Measurements from ENCODE around the gene ITK. TPM values are rescaled to one million over a fixed set of nuclear protein-coding genes. Genes with fewer than 3 reads are reported as not detected.
A peak's percentile ranks its signal among the peaks of the same experiment; 100 is the strongest.

Gene ITK
- total and polyA plus RNA-seq, 10 donors = 5.6 to 81.1 (median 39.9) TPM

GRCh38 chr5:157275403-157275802 is 94.8 kb downstream of the ITK start:
- Histone ChIP-seq H3K9me3 (no peaks in the 10 kb centered on the region), H3K4me3 (no peak overlapping the region), H3K4me1 (peaks cover 7 to 100% (median 82%) of the 10 kb centered on the region in 6 donors), H3K27me3 (replicated peaks in 1 of 7) (no peaks in the 10 kb centered on the region), H3K27ac (peak overlapping the region in 4 of 8 donors; percentile 3 to 99 (median 67)), H3K36me3 (no peaks in the 10 kb centered on the region)
- WGBS, 5 donors = 83 to 96% (median 94%) methylated on average over 1 of the region's 1 CpG
- intact Hi-C loops (cut with DNase I; ENCODE audit: low total_unique reads) = no loop called here
- TF ChIP-seq POLR2A (IDR thresholded peaks at IDR 0.05) (no peak), POLR2AphosphoS5 (IDR thresholded peaks at IDR 0.05) (no peak), CTCF (IDR thresholded peaks at IDR 0.05 in 8 of 11, conservative IDR thresholded peaks at IDR 0.05 in 3 of 11) (no peak)
- DNase-seq = no peak

GRCh38 chr5:157278319-157279037 is 97.8 kb downstream of the ITK start:
- TF ChIP-seq POLR2AphosphoS5 (IDR thresholded peaks at IDR 0.05) (no peak), POLR2A (IDR thresholded peaks at IDR 0.05) (no peak), CTCF (IDR thresholded peaks at IDR 0.05 in 8 of 11, conservative IDR thresholded peaks at IDR 0.05 in 3 of 11) (no peak)
- H3K9me3 ChIP-seq = no peaks in the 10 kb centered on the region
- H3K27ac ChIP-seq = peak overlapping the region in 2 of 8 donors; percentile 28 to 58
- intact Hi-C loops (cut with DNase I; ENCODE audit: low total_unique reads) = no loop called here
- H3K27me3 ChIP-seq (replicated peaks in 1 of 7) = no peaks in the 10 kb centered on the region
- 90 to 97% (median 92%) methylated on average over 2 of the region's 2 CpGs for WGBS, 5 donors
- H3K36me3 ChIP-seq = no peaks in the 10 kb centered on the region
- DNase-seq = no peak
- no peak overlapping the region for H3K4me3 ChIP-seq
- peaks cover under 1 to 99% (median 78%) of the 10 kb centered on the region in 6 donors for H3K4me1 ChIP-seq

GRCh38 chr5:157279605-157280239 is 99.1 kb downstream of the ITK start:
- no peak overlapping the region for H3K4me3 ChIP-seq
- WGBS, 5 donors = 67 to 81% (median 78%) methylated on average over 7 of the region's 7 CpGs
- TF ChIP-seq CTCF (IDR thresholded peaks at IDR 0.05 in 8 of 11, conservative IDR thresholded peaks at IDR 0.05 in 3 of 11) = no peak
- TF ChIP-seq POLR2AphosphoS5 (IDR thresholded peaks at IDR 0.05) = no peak
- TF ChIP-seq POLR2A (IDR thresholded peaks at IDR 0.05) = no peak

GRCh38 chr5:157280927-157281326 is 100.3 kb downstream of the ITK start:
- WGBS, 5 donors = 64 to 83% (median 72%) methylated on average over 3 of the region's 3 CpGs
- TF ChIP-seq CTCF (IDR thresholded peaks at IDR 0.05 in 8 of 11, conservative IDR thresholded peaks at IDR 0.05 in 3 of 11) = no peak
- Histone ChIP-seq H3K36me3 (peaks cover 0 to 11% (median 9%) of the 10 kb centered on the region in 6 donors), H3K27ac (peak overlapping the region in 5 of 8 donors; percentile 39 to 76 (median 58)), H3K4me3 (no peak overlapping the region), H3K9me3 (no peaks in the 10 kb centered on the region), H3K27me3 (replicated peaks in 1 of 7) (no peaks in the 10 kb centered on the region), H3K4me1 (peaks cover 0 to 96% (median 66%) of the 10 kb centered on the region in 6 donors)
- intact Hi-C loops (cut with DNase I; ENCODE audit: low total_unique reads) = no loop called here
- no peak for DNase-seq

More at GRCh38 chr5:157279605-157280239, 99.1 kb downstream of the ITK start:
- no peaks in the 10 kb centered on the region for H3K27me3 ChIP-seq (replicated peaks in 1 of 7)
- H3K36me3 ChIP-seq = no peaks in the 10 kb centered on the region
- intact Hi-C loops (cut with DNase I; ENCODE audit: low total_unique reads) = no loop called here
- H3K9me3 ChIP-seq = no peaks in the 10 kb centered on the region
- no peak for DNase-seq
- peaks cover 0 to 99% (median 77%) of the 10 kb centered on the region in 6 donors for H3K4me1 ChIP-seq
- peak overlapping the region in 5 of 8 donors; percentile 39 to 76 (median 58) for H3K27ac ChIP-seq

Measured in spleen (tissue), 11 donors.